ENCODE data around the gene SPACA4.

Gene SPACA4

DNA sequence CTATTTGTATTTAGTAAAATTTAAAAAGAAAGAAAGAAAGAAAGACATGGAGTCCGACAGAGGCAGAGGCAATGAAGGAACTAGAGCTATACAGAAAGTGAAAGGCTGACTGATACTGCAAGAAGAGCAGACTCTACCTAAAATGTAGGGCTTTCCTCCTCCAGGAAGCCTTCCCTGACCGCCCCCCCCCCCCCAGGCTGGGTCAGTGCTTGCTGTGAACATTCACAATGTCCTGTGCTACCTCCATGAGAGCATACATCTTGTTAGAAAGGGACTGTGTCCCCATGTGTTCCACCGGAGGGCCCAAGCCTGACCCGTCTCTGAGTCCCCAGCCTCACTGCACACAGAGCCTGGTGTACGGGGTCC lies 45.1 kb downstream of the SPACA4 start:
- Mint-ChIP-seq H3K27ac (no peak overlapping the region), H3K27me3 (no peaks in the 10 kb centered on the region)

DNA sequence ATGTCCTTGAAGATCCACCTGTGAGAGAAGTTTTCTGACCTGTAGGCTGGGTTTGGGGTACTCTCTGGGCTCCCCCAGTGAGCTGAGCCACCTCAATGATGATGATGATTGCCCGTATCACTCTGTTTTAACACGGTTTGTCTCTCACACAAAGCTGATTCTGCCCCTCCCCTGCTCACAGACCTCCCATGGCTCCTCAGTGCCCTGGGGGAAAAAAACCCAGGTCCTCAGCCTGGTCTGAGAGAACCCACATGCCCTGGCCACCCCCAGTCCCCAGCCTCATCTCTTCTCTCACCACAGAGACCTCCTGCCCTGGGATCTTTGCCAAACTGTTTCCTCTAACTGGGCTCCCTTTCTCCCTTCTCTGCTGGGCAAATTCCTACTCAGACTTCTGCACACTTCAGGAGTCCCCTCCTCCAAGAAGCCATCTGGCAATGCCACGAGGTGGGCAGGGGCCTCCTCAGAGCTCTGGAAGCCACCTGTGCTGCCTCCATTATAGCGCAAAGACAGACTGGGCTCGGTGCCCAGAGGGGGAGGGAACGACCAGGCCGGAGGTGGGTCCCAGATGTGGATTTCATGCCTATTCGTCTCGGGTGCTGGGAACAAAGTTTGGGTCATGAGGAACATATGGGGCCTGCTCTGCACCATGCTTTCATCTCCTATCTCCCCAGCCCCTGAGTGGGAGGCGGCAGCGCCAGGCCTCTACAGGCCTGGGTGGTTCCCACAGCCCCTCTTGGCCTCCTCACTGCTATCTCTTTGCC lies 47.9 kb downstream of the SPACA4 start:
- H3K9me3 Mint-ChIP-seq, result no peaks in the 10 kb centered on the region
- H3K36me3 Mint-ChIP-seq, result no peaks in the 10 kb centered on the region
- H3K27ac Mint-ChIP-seq, result no peak overlapping the region
- ATAC-seq (ENCODE audit: low read depth) (no peak), DNase-seq (ENCODE audit: low spot score in 2 of 2) (no peak)
- H3K4me1 Mint-ChIP-seq, result peaks cover 14% of the 10 kb centered on the region
- H3K27me3 Mint-ChIP-seq, result no peaks in the 10 kb centered on the region
- H3K4me3 Mint-ChIP-seq, result no peak overlapping the region

More for the DNA sequence above, 45.1 kb downstream of the SPACA4 start:
- DNase-seq (ENCODE audit: low spot score in 2 of 2) (no peak), ATAC-seq (ENCODE audit: low read depth) (no peak)
- Mint-ChIP-seq H3K4me1 (peaks cover 25% of the 10 kb centered on the region), H3K4me3 (no peak overlapping the region), H3K9me3 (no peaks in the 10 kb centered on the region), H3K36me3 (no peaks in the 10 kb centered on the region)

DNA sequence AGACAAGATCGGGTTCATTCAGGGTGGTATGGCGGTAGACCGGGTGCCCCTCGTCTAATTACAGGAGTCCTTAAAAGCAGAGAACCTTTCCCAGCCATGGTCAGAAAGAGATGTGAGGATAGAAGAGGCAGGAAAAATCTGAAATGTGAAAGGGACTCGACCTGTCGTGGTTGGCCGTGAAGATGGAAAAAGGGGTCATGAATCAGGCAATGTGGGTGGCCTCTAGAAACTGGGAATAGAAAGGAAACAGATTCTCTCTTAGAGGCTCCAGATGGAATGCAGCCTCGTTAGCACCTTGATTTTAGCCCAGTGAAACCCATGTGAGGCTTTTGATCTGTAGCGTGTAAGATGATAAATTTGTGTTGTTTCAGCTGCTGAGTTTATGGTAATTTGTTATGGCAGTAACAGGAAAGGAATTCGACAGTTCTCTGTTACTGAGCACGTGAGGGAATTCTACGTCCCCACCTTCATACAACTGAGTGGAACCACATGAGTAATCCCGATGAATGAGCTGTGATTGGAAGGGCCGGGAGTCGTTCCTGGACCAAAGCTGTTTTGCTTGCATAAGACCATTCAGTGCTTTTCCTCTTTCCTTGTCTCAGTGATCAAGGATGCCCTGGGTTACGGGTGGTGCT lies 50.4 kb downstream of the SPACA4 start:
- Mint-ChIP-seq H3K27ac (no peak overlapping the region), H3K4me3 (no peak overlapping the region), H3K27me3 (no peaks in the 10 kb centered on the region), H3K36me3 (no peaks in the 10 kb centered on the region), H3K4me1 (peaks cover 12% of the 10 kb centered on the region), H3K9me3 (no peaks in the 10 kb centered on the region)
- ATAC-seq (ENCODE audit: low read depth) (no peak), DNase-seq (ENCODE audit: low spot score in 2 of 2) (no peak)

Measured in memory B cell (primary cell).